Activated CD8-positive, alpha-beta memory T cell treated with anti-CD3 and anti-CD28 coated beads, Interleukin-2, amount 50 U/mL, for 1 hour (primary cell): ENCODE data around the gene TLN1.

Experiments
- DNase-seq: peaks from one replicate; pipeline ENCODE4 v3.0.0-alpha.2; 2020; ENCODE audit errors: extremely low read depth

Gene TLN1

GRCh38 chr9:35732185-35732799 lies at the start of gene TLN1, which contains the start of gene CREB3:
Gene TLN1, minus strand, starts transcription at chr9:35732195. Its CDS starts 6,501 bp downstream, at chr9:35725694.
Gene CREB3, plus strand, starts transcription at chr9:35732666. Its CDS starts 107 bp downstream, at chr9:35732773.
- peak; percentile 87 for DNase-seq

- no peak for DNase-seq
These were observed 49.1 kb upstream of the TLN1 start for GRCh38 chr9:35781066-35781465.

GRCh38 chr9:35778496-35778895 lies 46.5 kb upstream of the TLN1 start:
- no peak for DNase-seq

- no peak for DNase-seq
These were observed 44.0 kb upstream of the TLN1 start for GRCh38 chr9:35776018-35776417.

GRCh38 chr9:35774907-35775635 lies 43.1 kb upstream of the TLN1 start:
- DNase-seq, result no peak

GRCh38 chr9:35771943-35772342 lies 39.9 kb upstream of the TLN1 start:
- no peak for DNase-seq

- DNase-seq, result no peak
These were observed 39.5 kb upstream of the TLN1 start for GRCh38 chr9:35771534-35771933.

- DNase-seq, result no peak
These were observed 39.1 kb upstream of the TLN1 start for GRCh38 chr9:35771075-35771433.

- DNase-seq, result no peak
These were observed 37.8 kb upstream of the TLN1 start for GRCh38 chr9:35769763-35770162.

- DNase-seq, result no peak
These were observed 35.5 kb upstream of the TLN1 start for GRCh38 chr9:35767458-35767857.

GRCh38 chr9:35766997-35767396 lies 35.0 kb upstream of the TLN1 start:
- no peak for DNase-seq

GRCh38 chr9:35763803-35764202 lies 31.8 kb upstream of the TLN1 start:
- no peak for DNase-seq

- no peak for DNase-seq
These were observed 31.2 kb upstream of the TLN1 start for GRCh38 chr9:35763181-35763580.

- DNase-seq, result no peak
These were observed 28.7 kb upstream of the TLN1 start for GRCh38 chr9:35760651-35761050.

- DNase-seq, result no peak
These were observed 27.8 kb upstream of the TLN1 start for GRCh38 chr9:35759795-35760194.

- DNase-seq, result no peak
These were observed 26.6 kb upstream of the TLN1 start for GRCh38 chr9:35758475-35759050.

- DNase-seq, result no peak
These were observed 25.9 kb upstream of the TLN1 start for GRCh38 chr9:35757892-35758275.

GRCh38 chr9:35757226-35757891 lies 25.4 kb upstream of the TLN1 start:
- no peak for DNase-seq

GRCh38 chr9:35756275-35757225 lies 24.6 kb upstream of the TLN1 start:
- peak; percentile 51 for DNase-seq

GRCh38 chr9:35755071-35755470 lies 23.1 kb upstream of the TLN1 start:
- DNase-seq, result no peak

- DNase-seq, result no peak
These were observed 22.3 kb upstream of the TLN1 start, which contains the start of gene MSMP for GRCh38 chr9:35754264-35754663. Gene MSMP, minus strand, starts transcription at chr9:35754276. Its CDS starts 147 bp downstream, at chr9:35754129.
